Stomach (tissue), 4 donors: ENCODE data around the gene NUDT19.

ENCODE experiments used
- POLR2A ChIP-seq, 4 donors: fragments of 450-650 bp; IDR thresholded peaks; one replicate each; pipeline ENCODE4 v1.6.1; 2016; ENCODE audit warnings: antibody characterized with exemption in 4 of 4, control low read depth in 2 of 4, mild to moderate bottlenecking in 1 of 4, moderate library complexity in 1 of 4
- TF ChIP-seq, protein P1 (sequence below), 7 experiments: fragments of 450-650 bp in 4 of 7; fragments of 200-600 bp in 3 of 7; sonication (generic) in 3 of 7; IDR thresholded peaks; one replicate each; pipeline ENCODE4 v1.5.1; 2016 to 2019; ENCODE audit warnings: antibody characterized with exemption in 7 of 7, control low read depth in 2 of 7, mild to moderate bottlenecking in 1 of 7

DNA sequence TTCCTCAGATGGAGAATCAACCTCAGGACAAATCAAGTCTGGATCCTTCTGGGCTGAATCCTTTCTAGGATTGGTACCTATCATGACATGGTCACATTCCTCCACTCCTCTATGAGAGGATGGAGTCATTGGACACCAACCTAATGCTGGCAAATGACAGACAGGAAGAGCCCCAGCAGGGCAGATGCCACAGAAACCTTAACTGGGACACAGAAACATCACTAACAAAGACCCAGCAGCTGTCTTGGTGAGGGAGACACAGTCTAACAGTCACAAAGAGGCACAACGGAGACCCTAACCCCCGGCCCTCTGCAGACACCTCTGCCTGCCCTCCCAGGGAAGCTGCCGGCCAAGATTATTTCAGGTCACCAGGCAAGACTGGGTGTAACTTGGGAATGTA, 18.8 kb upstream of the NUDT19 start:
- TF ChIP-seq POLR2A (IDR thresholded peaks at IDR 0.05), result no peak
- TF ChIP-seq, protein P1, sequence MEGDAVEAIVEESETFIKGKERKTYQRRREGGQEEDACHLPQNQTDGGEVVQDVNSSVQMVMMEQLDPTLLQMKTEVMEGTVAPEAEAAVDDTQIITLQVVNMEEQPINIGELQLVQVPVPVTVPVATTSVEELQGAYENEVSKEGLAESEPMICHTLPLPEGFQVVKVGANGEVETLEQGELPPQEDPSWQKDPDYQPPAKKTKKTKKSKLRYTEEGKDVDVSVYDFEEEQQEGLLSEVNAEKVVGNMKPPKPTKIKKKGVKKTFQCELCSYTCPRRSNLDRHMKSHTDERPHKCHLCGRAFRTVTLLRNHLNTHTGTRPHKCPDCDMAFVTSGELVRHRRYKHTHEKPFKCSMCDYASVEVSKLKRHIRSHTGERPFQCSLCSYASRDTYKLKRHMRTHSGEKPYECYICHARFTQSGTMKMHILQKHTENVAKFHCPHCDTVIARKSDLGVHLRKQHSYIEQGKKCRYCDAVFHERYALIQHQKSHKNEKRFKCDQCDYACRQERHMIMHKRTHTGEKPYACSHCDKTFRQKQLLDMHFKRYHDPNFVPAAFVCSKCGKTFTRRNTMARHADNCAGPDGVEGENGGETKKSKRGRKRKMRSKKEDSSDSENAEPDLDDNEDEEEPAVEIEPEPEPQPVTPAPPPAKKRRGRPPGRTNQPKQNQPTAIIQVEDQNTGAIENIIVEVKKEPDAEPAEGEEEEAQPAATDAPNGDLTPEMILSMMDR (IDR thresholded peaks at IDR 0.05), result no peak
